ENCODE measurements around the gene PAX8. TPM values are rescaled to one million over a fixed set of nuclear protein-coding genes. Genes with fewer than 3 reads are reported as not detected.

Gene PAX8
- total RNA-seq, 1 donor from 2014 or later = not detected

GRCh38 chr2:113201496-113202304, 77.0 kb downstream of the PAX8 start:
- peaks cover 14% of the 10 kb centered on the region for H3K36me3 ChIP-seq (ENCODE audit: control insufficient read depth, insufficient read depth, low read length)
- no peaks in the 10 kb centered on the region for H3K27me3 ChIP-seq (ENCODE audit: control insufficient read depth, insufficient read depth, low read length)
- TF ChIP-seq CTCF (IDR thresholded peaks at IDR 0.05; ENCODE audit: insufficient read depth, low read length, severe bottlenecking) = no peak
- no peak for FAIRE-seq
- no peak overlapping the region for H3K4me3 ChIP-seq (ENCODE audit: low read depth, low read length)
- DNase-seq (ENCODE audit: low read depth) = no peak

- H3K4me3 ChIP-seq (ENCODE audit: low read depth, low read length) = no peak overlapping the region
- FAIRE-seq (no peak), DNase-seq (ENCODE audit: low read depth) (peak; percentile 65)
- H3K36me3 ChIP-seq (ENCODE audit: control insufficient read depth, insufficient read depth, low read length) = peaks cover 18% of the 10 kb centered on the region
- no peak for TF ChIP-seq CTCF (IDR thresholded peaks at IDR 0.05; ENCODE audit: insufficient read depth, low read length, severe bottlenecking)
- H3K27me3 ChIP-seq (ENCODE audit: control insufficient read depth, insufficient read depth, low read length) = no peaks in the 10 kb centered on the region
Measured at GRCh38 chr2:113200736-113201490, 77.8 kb downstream of the PAX8 start.

GRCh38 chr2:113200236-113200635, 78.5 kb downstream of the PAX8 start:
- DNase-seq (ENCODE audit: low read depth) (no peak), FAIRE-seq (no peak)
- Histone ChIP-seq H3K4me3 (ENCODE audit: low read depth, low read length) (no peak overlapping the region), H3K27me3 (ENCODE audit: control insufficient read depth, insufficient read depth, low read length) (no peaks in the 10 kb centered on the region), H3K36me3 (ENCODE audit: control insufficient read depth, insufficient read depth, low read length) (peaks cover 18% of the 10 kb centered on the region)
- peak; percentile 26 for TF ChIP-seq CTCF (IDR thresholded peaks at IDR 0.05; ENCODE audit: insufficient read depth, low read length, severe bottlenecking)

GRCh38 chr2:113198790-113199612, 79.7 kb downstream of the PAX8 start:
- Histone ChIP-seq H3K36me3 (ENCODE audit: control insufficient read depth, insufficient read depth, low read length) (peaks cover 18% of the 10 kb centered on the region), H3K27me3 (ENCODE audit: control insufficient read depth, insufficient read depth, low read length) (no peaks in the 10 kb centered on the region), H3K4me3 (ENCODE audit: low read depth, low read length) (peak overlapping the region; percentile 53)
- peak; percentile 88 for TF ChIP-seq CTCF (IDR thresholded peaks at IDR 0.05; ENCODE audit: insufficient read depth, low read length, severe bottlenecking)
- no peak for FAIRE-seq
- DNase-seq (ENCODE audit: low read depth) = peak; percentile 69

- FAIRE-seq (no peak), DNase-seq (ENCODE audit: low read depth) (no peak)
- peak overlapping the region; percentile 53 for H3K4me3 ChIP-seq (ENCODE audit: low read depth, low read length)
- no peaks in the 10 kb centered on the region for H3K27me3 ChIP-seq (ENCODE audit: control insufficient read depth, insufficient read depth, low read length)
- TF ChIP-seq CTCF (IDR thresholded peaks at IDR 0.05; ENCODE audit: insufficient read depth, low read length, severe bottlenecking) = no peak
- H3K36me3 ChIP-seq (ENCODE audit: control insufficient read depth, insufficient read depth, low read length) = peaks cover 18% of the 10 kb centered on the region
Measured at GRCh38 chr2:113198048-113198789, 80.5 kb downstream of the PAX8 start.
